ENCODE data around the gene PSMC3IP.
A peak's percentile ranks its signal among the peaks of the same experiment; 100 is the strongest.

The PSMC3IP gene

DNA sequence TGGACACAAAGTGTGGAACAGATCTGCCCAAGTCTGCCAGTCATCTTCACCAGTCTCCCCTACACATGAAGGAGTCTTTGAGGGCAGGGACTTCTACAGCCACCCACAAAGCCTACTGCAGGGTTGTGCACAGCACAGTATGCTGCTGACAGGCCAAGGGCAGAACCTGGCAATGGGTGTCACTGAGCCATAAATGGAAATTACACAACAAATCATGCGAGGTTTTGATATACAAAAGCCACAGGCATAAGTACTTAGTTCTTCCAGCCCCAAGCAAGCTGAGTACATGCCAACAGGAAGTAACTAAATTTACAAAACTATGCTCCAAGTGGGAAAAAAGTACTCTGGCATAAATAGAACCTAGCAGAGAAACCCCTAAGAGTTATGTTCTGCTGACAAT is 7.8 kb upstream of the PSMC3IP start:
- no peak for DNase-seq (ENCODE audit: low read depth)

DNA sequence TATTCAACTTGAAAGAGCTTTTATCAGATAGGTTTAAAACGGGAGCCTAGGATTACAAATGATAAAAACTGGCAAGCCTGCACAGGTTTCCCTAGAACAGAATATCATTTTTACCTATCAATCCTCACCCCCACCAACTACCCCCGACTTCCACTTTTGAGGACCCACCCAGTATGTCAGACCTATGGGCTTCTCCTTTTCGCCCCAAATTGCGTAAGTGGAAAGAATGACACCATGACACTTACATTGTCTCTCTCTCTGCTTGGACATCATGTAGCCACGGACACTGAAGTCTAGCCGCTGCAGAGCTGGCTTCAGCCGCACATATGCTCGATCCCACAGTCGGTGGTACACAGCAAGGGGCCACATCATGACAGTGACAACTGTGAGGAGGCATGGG is 7.4 kb upstream of the PSMC3IP start:
- DNase-seq (ENCODE audit: low read depth), result no peak

DNA sequence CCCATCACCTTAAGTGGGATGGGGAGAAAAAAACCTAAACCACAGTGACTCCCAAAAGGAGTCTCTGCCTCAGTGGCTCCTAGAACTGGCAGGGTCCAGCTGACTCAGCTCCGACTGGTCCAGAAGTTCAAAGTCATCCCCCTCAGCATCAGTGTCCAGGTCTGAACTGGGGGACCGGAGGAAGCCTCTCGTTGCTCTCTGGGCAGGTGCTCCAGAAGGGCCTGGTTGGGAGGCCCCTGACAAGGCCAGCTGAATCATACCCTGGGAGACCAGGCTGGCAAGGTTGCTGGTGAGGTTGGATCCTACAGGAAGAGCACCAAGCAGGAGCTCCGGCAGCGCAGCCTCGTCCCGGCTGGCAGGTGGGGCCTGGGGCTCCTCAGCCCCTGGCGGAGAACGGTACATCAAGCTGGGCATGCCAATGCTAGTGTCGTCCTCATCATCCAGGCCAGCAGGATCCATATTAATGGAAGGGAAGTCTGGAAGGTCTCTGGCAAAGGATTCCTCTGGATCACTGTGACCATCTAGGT is 4.3 kb upstream of the PSMC3IP start:
- DNase-seq (ENCODE audit: low read depth), result no peak

DNA sequence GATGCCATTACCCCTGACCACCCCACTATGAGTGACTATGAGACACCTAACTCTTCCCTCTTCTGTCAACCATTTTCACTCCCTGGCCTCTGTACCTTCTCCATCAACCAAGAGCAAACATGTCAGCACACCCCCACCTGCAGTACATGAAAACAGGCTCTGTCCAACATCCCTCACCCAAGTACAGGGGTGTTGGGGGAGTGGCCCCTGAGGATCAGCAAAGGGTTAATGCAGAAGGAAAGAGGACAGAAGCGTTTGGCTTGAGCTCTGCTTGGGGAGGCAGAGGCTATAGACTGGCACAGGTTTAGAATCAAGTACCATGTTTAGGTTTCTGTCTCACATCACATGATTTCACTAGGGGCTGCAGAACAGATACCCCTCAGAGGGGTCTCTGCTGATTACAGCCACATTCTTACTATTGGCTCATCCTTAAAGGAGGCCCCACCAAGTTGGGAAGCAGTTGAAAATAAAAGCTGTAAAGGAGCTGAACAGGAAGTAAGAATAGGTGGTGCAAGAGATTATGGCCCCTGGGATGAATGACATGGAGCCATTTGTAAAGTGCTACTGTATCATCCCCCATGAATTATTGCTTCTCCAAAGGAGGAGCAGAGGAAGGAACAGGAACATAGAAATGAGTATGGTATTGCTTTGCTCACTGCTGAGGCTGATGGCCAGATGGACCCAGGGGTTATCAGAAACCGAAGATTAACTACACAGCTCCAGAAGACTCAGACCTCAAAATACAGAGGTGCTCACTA is 2.4 kb upstream of the PSMC3IP start:
- no peak for DNase-seq (ENCODE audit: low read depth)

DNA sequence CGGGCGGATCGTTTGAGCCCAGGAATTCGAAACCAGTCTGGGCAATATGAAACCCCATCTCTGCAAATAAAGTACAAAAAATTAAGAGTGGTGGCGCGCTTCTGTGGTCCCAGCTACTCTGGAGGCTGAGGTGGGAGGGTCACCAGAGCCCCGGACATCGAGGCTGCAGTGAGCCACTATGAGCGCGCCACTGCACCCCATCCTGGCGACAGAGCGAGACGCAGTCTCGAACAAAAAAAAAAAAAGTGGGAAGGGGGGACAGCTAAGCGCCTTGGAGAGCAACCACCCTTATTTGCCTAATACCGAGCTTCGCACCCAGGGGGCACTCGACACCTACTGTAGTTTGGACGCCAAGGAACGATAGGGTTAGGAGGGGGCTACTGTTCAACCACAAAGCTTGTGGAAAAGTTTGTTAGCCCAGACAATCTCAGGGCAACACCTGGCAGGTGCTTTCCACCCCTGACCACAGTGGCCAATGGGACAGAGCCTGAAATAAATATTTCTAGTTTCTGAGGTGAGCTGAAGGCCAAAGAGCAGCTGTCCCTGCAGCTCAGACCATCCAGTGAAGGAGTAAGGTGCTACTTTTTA is 847 bp upstream of the PSMC3IP start:
- peak; percentile 62 for DNase-seq (ENCODE audit: low read depth)

DNA sequence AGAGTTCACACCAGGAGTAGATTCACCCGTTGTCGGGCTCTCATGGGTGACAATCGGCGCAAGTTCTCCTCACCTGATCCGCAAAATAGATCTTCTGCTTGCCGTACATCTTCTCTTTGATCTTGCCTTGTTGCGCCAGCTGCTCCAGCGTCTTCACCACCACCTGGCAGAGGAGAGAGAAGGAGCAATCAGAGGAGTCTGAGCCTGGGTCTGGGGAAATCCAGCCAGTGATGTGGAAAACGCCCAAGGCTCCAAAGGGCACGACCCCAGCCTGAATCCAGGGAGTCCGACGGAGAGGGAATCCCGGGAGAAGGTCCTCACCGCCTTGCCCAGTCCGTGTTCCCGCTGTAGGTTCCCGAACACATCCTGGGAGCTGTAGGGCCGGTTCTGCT is 393 bp downstream of the PSMC3IP start:
- DNase-seq (ENCODE audit: low read depth), result no peak

DNA sequence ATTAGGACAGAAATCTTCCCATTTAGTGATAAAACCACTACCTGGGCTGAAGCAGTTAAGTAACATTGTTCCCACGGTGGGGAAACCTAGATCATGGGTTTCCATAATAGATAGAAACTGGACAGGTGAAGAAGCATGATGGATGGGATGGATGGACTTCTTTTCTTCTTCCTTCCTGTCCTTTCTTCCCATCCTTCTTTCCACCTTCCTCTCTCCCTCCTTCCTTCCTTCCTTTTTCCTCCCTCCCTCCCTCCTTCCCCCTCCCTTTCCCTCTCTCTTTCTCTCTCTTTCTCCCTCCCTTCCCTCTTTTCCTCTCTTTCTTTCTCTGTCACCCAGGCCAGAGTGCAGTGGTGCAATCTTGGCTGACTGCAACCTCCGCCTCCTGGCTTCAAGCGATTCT is 3.1 kb downstream of the PSMC3IP start:
- no peak for DNase-seq (ENCODE audit: low read depth)

DNA sequence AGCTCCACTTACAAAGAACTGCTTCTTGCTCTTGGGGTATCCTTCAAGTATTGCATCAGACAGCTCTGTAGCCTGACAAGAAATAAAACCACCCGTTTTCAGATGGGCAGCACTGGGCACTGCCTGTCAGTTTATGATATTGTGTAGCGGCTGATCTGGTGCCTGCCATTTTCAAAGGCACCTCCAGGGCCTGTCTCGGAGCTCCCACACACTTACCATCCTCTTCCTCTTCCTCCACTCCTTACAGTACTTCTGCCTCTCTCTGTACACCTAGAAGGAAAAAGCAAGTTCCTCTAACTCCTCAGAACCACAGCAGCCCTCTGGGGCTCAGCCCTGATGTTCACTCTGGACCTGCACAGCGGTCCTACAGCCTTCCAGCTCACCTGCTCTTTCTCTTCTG is 4.4 kb downstream of the PSMC3IP start:
- DNase-seq (ENCODE audit: low read depth), result no peak

DNA sequence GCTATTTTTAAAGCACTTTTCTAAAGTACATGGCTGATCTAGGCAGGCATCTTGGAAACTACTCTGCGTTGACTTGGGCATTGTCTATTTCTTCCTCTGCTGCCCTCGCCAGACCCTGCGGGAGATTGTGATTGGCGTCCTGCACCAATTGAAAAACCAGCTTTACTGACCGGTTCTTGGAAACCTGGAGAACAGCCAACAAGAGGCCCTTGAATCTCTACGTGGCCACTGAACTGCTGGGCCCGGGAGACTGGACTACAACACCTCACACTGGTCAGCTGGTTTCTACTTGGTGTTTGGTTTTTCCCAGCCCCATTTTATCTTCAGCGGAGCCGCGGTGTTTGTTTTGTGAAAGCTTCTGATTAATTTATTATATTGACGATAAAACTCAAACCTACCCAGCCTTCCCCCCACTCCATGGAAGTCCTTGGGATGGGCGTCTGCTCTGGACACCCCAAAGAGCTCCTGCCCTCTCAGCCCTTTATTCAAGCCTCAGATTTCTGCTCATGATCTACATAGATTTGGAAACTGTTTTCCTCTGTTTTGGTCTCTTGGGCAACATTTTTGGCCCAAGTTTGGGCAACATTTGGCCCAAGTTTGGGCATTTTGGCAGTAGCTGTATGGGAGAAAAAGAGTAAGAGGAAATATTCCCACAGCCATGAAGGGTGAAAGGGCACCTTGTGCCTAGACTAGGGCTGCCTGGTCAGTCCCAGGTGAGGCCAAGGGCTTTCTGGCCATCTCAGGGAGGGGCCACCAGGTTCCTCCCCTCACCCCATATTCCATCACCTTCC is 5.9 kb downstream of the PSMC3IP start:
- DNase-seq (ENCODE audit: low read depth), result no peak

DNA sequence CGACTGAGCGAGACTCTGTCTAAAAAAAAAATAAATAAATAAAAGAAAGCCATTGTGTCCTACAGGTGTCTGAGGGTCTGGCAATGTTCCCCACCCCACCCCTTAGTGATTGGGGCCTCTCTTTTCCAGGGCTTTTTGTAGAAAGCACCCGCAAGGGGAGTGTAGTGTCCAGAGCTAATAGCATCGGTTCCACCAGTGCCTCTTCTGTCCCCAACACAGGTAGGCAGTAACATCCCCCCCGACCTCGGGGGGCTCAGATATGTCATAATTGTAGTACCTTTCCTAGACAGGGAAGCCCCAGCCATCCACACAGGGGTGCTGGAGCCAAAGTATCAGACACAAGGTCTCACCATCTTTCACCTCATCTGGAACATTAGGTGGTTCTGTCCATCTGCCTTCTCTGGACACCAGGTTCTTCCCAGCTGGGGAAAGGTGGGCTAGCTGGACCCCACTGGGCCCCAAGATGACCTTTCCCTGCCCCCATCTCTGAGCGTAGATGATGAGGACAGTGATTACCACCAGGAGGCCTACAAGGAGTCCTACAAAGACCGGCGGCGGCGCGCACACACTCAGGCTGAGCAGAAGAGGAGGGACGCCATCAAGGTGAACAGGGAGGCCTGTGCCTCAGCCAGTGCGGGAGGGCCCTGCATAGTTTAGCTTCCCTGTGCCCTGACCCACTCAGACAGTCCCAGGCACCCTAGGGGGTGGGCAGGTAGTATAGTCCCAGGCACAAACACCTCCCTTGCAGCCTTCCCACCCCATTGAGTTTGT is 9.0 kb downstream of the PSMC3IP start:
- DNase-seq (ENCODE audit: low read depth), result no peak

DNA sequence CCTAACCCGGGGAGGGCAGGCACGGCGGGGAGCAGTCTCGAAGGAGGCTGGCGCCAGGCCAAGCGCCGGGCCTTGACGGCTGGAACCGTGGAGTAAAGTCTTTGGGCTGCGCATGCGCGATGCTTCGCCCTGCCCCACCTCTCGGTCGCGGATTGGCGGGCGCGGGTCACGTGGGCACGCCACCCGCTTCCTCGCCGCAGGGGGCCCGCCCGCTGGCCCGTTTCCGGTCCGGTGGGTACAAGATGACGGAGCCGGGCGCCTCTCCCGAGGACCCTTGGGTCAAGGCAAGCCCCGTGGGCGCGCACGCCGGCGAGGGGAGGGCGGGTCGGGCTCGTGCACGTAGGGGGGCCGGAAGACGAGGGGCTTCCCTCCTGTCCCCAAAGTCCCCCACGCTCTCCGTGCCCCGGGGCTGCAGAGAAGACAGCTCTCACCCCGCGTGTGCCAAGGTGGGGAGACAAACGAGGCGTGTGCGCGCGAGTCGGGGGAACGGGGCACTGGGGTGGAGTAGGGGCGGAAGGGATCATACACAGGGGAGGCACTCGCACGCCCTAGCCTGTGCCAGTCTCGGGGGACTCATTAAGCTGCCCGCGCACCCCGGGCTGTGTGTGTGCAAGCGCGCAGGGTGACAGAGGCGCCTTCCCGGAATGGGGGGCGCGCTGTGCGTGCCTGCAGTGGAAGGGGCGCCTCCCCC is 10.5 kb downstream of the PSMC3IP start, which contains the start of gene MLX:
Gene MLX, plus strand, starts transcription at position 218 of the 691 bp plus-strand sequence. Its CDS starts 25 bp downstream, at position 243.
- peak; percentile 88 for DNase-seq (ENCODE audit: low read depth)

DNA sequence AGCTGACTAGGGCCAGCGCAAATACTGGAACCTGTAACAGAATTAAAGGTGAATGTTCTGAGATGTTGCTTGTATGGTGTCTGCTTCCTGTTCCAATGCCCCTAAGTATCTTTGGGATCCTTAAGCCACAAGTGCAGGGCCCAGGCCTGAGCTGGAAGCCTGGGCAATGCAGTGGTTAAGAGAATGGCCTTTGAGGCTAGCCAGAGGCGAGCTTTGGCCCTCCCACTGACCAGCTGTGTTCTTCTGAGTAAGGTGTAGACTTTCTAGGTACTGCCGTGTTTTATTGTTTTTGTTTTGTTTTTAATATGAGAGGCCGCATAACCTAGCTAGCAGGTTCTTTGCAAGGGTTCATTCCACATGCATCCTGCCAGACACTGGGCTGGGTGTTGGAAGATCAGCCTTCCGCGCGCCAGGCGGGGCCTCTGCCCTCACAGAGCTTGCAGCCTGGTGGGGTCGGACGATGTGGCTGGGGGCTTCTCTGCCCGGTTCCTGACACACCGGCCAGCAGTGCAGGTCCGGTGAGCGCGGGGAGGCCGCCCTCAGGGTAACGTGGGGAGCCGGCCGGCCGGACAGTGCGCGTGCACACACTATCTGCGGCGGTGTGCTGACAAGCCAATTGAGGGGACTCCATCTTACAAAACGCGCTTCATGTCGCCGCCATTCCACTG is 11.2 kb downstream of the PSMC3IP start:
- no peak for DNase-seq (ENCODE audit: low read depth)

DNA sequence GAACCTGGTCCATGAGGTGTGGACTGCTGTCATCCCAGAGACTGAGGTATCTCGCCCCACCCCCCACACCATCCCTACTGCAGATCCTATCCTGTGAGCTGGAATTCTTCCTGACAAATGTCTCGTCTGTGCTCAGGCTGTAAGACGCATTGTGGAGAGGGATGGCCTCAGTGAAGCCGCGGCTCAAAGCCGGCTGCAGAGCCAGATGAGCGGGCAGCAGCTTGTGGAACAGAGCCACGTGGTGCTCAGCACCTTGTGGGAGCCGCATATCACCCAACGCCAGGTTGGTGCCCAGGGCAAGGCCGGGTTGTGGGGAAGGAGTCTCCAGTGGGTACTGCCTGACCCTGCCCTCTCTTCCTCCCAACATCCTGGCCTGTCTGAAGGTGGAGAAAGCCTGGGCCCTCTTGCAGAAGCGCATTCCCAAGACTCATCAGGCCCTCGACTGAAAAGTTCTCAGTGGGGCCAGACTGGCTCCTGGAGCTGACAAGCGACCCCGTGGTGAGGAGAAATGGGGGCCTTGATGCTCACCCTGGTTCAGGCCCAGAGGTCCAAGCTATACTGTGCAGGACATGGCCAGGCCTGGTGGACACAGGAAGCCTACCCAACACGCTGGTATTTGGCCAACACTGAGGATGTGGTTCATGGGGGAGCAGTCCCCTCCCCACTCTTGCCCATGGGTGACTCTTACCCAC is 11.9 kb downstream of the PSMC3IP start:
- no peak for DNase-seq (ENCODE audit: low read depth)

DNA sequence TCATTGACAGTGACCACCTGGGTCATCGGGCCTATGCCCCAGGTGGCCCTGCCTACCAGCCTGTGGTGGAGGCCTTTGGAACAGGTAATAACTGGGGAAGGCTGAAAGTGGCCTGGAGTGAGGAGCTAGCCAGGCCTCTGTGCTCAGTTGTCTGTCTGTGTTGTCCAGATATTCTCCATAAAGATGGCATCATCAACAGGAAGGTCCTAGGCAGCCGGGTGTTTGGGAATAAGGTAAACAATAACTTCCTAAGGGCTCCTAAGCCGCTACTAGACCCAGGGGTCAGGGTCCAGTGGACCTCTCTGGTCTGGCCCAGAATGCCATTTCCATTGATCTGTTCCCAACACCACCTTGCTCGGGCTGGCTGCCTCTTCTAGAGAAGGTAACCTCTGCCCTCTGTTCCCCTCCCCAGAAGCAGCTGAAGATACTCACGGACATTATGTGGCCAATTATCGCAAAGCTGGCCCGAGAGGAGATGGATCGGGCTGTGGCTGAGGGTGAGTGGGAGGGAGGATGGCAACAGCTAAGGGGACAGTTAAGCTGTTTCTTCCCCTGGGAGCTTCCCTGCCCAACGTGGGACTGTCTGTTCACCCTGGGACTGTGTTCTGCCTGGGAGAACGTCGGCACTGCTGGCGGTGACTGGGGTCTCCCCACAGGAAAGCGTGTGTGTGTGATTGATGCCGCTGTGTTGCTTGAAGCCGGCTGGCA is 12.6 kb downstream of the PSMC3IP start:
- no peak for DNase-seq (ENCODE audit: low read depth)

DNA sequence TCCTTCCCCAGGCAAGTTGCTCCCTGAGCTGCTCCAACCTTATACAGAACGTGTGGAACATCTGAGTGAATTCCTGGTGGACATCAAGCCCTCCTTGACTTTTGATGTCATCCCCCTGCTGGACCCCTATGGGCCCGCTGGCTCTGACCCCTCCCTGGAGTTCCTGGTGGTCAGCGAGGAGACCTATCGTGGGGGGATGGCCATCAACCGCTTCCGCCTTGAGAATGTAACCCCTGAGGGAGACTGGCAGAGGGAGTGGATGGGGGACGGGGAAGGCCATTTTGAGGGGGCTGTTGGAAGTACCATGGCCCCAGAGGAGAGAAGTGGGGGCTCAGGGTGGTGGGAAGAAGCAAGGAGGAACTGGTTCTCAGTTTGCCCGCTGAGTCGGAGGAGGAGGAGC is 13.6 kb downstream of the PSMC3IP start:
- no peak for DNase-seq (ENCODE audit: low read depth)

DNA sequence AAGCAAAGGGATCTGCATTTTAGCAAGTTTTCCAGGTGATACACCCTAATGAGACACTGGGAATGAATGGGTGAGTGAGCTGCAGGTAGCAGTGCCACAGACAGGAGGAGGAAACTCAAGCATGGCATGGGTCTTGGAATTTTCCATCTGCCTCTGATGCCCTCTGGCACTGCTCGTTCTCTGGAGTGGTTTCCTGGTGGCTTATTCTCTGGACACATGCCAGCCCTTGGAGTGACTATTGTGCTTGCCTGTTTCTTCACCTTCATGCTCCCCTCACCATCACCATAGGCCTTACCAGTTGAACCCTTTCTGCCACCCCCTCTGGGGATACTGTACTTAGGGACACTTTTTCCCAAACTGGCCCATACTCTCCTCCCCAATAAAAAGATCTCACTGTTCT is 14.0 kb downstream of the PSMC3IP start:
- DNase-seq (ENCODE audit: low read depth), result no peak

DNA sequence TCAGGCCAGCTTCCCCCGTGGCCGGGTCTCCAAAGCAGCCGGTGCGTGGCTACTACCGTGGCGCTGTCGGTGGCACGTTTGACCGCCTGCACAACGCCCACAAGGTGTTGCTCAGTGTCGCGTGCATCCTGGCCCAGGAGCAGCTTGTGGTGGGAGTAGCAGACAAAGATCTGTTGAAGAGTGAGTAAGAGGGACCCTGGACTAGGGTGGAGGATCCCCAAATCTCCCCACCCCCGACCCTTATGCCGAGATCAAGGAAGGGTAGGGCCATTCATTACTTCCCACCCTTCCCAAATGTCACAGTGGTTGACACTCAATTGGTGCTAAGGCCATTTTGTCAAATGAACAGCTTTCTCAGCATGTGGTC is 14.4 kb downstream of the PSMC3IP start:
- DNase-seq (ENCODE audit: low read depth), result no peak

DNA sequence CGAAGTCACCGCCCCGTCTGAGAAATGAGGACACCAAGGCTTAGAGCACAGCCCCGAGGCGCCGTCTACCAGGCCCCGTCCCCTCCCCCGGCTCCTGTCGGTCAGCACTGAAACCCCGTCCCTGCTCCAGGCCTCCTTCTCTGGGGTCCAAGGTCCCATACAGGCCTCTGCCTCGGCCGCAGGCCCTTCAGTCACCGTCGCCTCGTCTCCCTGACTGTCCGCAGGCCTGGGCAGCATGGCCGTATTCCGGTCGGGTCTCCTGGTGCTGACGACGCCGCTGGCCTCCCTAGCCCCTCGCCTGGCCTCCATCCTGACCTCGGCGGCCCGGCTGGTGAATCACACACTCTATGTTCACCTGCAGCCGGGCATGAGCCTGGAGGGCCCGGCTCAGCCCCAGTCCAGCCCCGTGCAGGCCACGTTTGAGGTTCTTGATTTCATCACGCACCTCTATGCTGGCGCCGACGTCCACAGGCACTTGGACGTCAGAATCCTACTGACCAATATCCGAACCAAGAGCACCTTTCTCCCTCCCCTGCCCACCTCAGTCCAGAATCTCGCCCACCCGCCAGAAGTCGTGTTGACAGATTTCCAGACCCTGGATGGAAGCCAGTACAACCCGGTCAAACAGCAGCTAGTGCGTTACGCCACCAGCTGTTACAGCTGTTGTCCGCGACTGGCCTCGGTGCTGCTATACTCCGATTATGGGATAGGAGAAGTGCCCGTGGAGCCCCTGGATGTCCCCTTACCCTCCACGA is 15.0 kb downstream of the PSMC3IP start:
- DNase-seq (ENCODE audit: low read depth), result no peak

DNA sequence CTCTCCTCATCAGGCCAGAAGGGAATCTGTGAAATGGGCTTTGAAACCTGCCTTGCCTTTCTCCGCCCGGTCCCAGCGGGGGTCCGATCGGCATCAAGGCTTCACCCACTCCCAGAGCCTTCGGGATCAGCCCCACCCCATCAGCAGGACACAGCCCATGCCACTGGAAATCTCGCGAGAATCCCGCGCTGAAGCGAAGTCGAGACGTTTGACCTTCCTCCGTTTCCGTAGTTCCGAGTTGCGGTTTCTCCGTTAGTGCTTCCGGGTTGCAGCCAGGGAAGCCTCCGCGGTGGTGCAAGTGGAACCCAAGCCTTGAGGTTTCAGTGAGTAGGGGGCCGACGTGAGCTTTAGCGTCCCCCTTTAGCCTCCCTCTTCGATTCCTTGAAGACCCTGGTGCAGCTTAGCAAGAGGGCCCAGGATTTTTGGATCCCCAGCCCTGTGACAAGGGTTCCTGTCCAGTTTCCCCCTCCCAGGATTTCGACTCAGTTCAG is 15.6 kb downstream of the PSMC3IP start, which contains the start of gene COASY:
Gene COASY, plus strand, starts transcription at position 252 of the 491 bp plus-strand sequence. CDS start 475 bp downstream, outside the sequence.
- DNase-seq (ENCODE audit: low read depth), result peak; percentile 96

Data from fibroblast of the conjunctiva (primary cell).